Measurements from ENCODE around the gene TFAP2C. TPM values are rescaled to one million over a fixed set of nuclear protein-coding genes. Genes with fewer than 3 reads are reported as not detected.

Gene TFAP2C
- total RNA-seq, 1 experiment from 2014 or later = 2.8 TPM

DNA sequence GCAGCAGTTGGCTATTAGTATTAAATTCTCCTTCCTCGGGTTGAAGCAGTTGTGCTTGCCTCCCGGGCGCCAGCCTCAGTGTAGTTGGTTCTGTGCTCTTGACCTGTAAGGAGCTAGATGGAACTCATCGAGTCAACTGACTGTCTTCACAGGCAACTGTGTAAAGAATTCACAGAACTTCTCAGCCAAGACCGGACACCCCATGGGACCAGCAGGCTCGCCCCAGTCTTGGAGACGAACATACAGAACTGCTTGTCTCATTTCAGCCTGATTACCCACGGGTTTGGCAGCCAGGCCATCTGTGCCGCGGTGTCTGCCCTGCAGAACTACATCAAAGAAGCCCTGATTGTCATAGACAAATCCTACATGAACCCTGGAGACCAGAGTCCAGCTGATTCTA, 8.5 kb downstream of the TFAP2C start:
- no peak for TF ChIP-seq REST (IDR thresholded peaks at IDR 0.05; ENCODE audit: insufficient read depth in 1 of 2, low read depth in 2 of 2, low read length in 1 of 2)
- no peak for TF ChIP-seq POLR2AphosphoS5 (IDR thresholded peaks at IDR 0.05; ENCODE audit: low read depth, low read length)
- no peak for TF ChIP-seq TCF7L2 (IDR thresholded peaks at IDR 0.05; ENCODE audit: low read depth, low read length)
- no peak for TF ChIP-seq CTCF (IDR thresholded peaks at IDR 0.05)
- no peak for TF ChIP-seq SIN3A (IDR thresholded peaks at IDR 0.05; ENCODE audit: borderline replicate concordance, insufficient read depth, low read depth, low read length)
- no peak overlapping the region for H3K27ac ChIP-seq (ENCODE audit: low read length)
- H3K4me3 ChIP-seq (ENCODE audit: low read depth in 2 of 2, low read length in 2 of 2) = no peak overlapping the region
- no peaks in the 10 kb centered on the region for H3K27me3 ChIP-seq (ENCODE audit: control insufficient read depth, insufficient read depth, low read length)
- BruUV-seq (replicated peaks) = no TSS peak
- no peak for ATAC-seq
- 0 out of 2 replicates have a peak, but pooled peaks cover 6% of the 10 kb centered on the region for H3K4me1 ChIP-seq (ENCODE audit: control insufficient read depth, insufficient read depth, low read length)
- H3K9me3 ChIP-seq (ENCODE audit: control insufficient read depth, insufficient read depth, low read depth, low read length) = no peaks in the 10 kb centered on the region
- CTCF ChIA-PET = no interaction called here
- no peak for DNase-seq (ENCODE audit: low read depth, low spot score)
- intact Hi-C loops (cut with micrococcal nuclease; ENCODE audit: unreplicated experiment) (no loop called here), in situ Hi-C loops (cut with HindIII; ENCODE audit: low pct_unique_long_range_greater_than_20kb, low sequenced_read_pairs) (no loop called here)
- no peaks in the 10 kb centered on the region for H3K36me3 ChIP-seq (ENCODE audit: control insufficient read depth, insufficient read depth, low read length)
- POLR2A ChIA-PET = no interaction called here

- Histone ChIP-seq H3K27ac (ENCODE audit: low read length) (no peak overlapping the region), H3K9me3 (ENCODE audit: control insufficient read depth, insufficient read depth, low read depth, low read length) (no peaks in the 10 kb centered on the region), H3K27me3 (ENCODE audit: control insufficient read depth, insufficient read depth, low read length) (no peaks in the 10 kb centered on the region), H3K4me3 (ENCODE audit: low read depth in 2 of 2, low read length in 2 of 2) (no peak overlapping the region), H3K36me3 (ENCODE audit: control insufficient read depth, insufficient read depth, low read length) (no peaks in the 10 kb centered on the region), H3K4me1 (ENCODE audit: control insufficient read depth, insufficient read depth, low read length) (no peaks in the 10 kb centered on the region)
- DNase-seq (ENCODE audit: low read depth, low spot score) (no peak), ATAC-seq (no peak)
- intact Hi-C loops (cut with micrococcal nuclease; ENCODE audit: unreplicated experiment) (no loop called here), in situ Hi-C loops (cut with HindIII; ENCODE audit: low pct_unique_long_range_greater_than_20kb, low sequenced_read_pairs) (no loop called here)
- CTCF ChIA-PET = no interaction called here
- no TSS peak for BruUV-seq (replicated peaks)
- TF ChIP-seq POLR2AphosphoS5 (IDR thresholded peaks at IDR 0.05; ENCODE audit: low read depth, low read length) = no peak
- no peak for TF ChIP-seq SIN3A (IDR thresholded peaks at IDR 0.05; ENCODE audit: borderline replicate concordance, insufficient read depth, low read depth, low read length)
- no peak for TF ChIP-seq REST (IDR thresholded peaks at IDR 0.05; ENCODE audit: insufficient read depth in 1 of 2, low read depth in 2 of 2, low read length in 1 of 2)
- no peak for TF ChIP-seq TCF7L2 (IDR thresholded peaks at IDR 0.05; ENCODE audit: low read depth, low read length)
- no peak for TF ChIP-seq CTCF (IDR thresholded peaks at IDR 0.05)
- POLR2A ChIA-PET = no interaction called here
Observed at GRCh38 chr20:56646599-56646998, 17.5 kb downstream of the TFAP2C start.
